GM19023 (cell line): ENCODE measurements around the gene GCA.
A peak's percentile ranks its signal among the peaks of the same experiment; 100 is the strongest.

Experiments used
- ATAC-seq: cut with Tn5 transposase; IDR thresholded peaks from one replicate; pipeline ENCODE4 v1.9.1; 2021; ENCODE audit warnings: mild to moderate bottlenecking, moderate library complexity; ENCODE audit not compliant: unreplicated experiment

The GCA gene

DNA sequence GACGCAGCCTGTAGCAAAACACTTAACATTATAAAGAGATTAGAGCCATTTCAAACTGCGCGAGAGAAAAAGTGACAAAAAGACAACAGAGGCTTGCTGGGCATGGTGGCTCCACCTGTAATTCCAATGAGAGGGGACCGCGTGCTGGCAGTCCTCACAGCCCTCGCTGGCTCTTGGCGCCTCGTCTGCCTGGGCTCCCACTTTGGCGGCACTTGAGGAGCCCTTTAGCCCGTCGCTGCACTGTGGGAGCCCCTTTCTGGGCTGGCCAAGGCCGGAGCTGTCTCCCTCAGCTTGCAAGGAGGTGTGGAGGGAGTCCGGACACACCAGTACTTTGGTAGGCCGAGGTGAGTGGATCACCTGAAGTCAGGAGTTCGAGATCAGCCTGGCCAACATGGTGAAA, 16.1 kb upstream of the GCA start:
- no peak for ATAC-seq

DNA sequence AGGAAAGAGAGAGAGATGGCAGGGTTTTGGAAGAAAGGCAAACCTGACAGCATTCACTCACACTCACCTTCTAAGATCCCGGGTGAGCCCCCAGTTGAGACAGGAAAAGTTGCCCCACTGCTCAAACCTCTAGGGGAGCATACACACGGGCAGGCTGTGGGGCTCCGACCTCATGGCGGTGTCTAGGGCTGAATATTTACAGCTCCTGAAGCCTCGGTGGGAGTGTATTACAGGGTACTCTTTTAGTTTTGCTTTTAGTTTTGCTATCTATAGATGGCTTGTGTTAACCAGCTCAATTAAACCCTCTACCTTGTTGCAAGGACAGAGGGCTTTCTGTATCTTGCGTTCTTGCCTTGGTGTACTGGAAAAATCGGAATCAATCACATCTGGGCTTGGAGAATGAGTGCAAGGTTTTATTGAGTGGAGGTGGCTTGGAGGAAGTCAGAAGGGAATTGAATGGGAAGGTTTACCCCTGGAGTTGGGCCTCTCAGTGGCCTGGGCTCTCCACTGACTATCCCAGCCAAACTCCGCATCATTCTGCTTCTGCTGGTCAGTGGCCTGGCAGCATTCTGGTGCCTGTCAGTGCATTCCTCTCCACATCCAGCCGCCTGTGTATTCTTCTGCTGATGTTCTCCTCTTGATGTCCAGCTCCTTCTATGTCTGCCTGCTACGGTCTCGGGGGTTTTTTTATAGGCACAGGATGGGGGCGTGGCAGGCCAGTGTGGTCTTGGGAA, 15.3 kb upstream of the GCA start:
- ATAC-seq = peak; percentile 87

DNA sequence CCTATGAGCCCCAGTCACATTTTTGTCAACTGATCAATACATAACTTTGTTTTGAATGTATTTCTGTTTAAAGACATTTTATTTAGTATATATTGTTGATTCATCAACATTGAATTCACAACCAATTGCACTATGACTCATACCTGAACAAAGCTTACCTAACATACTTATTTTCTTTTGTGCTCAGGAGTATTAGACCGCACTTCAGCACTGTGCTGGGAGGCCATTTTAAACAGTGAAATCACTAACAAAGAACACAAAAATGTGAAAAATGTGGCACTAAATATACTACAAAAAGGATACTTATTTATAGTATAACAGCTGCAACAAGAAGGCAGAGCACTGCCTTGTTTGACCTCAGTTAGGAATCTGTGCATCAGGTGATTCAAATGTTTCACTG, 13.1 kb upstream of the GCA start:
- ATAC-seq = no peak

DNA sequence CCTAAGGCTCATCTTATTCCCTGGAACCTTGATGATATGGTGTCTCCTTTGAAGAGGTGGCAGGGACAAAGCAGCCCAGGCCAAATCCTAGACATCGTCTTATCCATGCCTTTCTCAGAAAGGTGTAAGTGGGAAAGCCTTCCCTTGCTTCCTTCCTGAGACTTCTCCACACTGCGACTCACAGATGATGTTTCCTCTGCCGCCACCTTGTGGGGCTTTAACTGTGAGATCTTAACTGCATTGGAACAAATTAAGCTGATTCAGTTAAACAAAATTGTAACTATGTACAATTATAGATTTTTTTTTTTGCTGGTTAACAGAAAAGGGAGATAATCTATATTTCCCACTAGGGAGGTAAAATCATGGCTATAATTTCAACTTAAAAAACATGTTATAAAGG, 10.0 kb upstream of the GCA start:
- ATAC-seq = peak; percentile 64

DNA sequence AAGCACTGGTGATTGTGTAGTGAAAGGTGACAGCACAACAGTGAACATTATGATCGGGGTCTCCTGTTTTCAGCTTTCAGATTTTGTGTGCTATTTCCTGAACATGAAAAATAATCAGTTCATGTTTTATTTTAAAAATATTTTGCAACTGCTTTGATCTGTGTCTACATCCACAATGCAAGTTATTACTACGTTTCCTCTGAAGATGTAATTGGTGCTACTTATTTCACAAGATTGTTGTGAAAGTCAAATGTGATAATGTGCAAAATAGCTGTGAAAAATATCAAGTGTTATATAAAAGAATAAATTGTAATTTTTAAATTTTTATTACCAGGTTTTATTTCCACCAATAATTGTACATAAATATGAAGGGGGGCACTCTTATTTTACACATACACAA, 6.1 kb upstream of the GCA start:
- no peak for ATAC-seq

DNA sequence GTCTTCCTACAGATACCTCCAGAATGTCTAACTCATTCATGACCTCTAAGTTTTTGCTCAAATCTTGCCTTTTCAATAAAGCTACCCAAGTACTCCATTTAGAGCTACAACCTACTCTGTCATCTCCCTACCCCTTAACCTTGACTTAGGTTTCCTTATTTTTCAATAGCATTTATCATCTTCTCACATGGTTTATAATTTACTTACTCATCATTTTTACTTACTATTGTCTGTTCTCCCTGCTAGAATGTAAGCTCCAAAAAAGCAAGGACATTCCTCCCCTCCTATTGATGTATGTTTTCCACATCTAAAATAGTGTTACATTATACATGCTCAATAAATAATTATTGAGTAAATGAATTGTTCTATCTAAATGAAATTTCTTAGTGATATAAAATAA, 3.1 kb upstream of the GCA start:
- ATAC-seq = no peak

DNA sequence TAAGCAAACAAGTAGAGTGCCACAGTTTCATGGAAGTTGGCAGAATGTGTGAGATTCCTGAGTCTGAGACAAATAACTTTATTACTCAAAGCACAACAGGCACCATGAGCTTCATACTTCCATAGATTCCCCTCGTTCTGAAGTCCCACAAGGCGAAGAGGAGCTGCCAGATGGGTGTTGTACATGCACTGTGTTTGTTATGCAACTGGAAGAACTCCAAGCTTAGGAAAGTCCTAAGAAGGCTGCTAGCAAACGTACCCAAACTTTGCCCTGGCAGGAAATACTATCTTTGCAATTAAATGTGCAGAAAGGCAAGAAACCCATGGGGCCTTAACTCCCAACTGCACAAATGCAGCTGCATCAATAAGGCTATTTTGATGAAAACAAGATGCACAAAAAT, 1.6 kb upstream of the GCA start:
- no peak for ATAC-seq

DNA sequence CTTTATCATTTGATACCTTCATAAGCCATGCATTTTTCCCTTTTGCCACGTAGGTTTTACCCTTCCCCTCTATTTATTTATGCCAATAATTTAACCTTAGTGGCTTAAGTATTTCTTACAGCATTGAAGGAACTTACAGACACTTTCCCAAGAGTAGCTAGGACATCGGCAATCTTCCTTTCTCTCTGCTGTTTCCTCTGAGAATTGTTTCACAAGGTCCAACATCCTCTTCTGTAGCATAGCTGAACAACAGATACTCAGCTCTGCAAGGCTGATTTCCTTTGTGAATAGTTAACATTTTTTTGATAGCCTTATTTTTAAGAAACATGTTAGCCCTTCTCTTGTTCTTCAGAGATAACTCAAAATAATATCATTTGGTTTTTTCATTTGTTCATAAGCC, 1.1 kb upstream of the GCA start:
- ATAC-seq = no peak

DNA sequence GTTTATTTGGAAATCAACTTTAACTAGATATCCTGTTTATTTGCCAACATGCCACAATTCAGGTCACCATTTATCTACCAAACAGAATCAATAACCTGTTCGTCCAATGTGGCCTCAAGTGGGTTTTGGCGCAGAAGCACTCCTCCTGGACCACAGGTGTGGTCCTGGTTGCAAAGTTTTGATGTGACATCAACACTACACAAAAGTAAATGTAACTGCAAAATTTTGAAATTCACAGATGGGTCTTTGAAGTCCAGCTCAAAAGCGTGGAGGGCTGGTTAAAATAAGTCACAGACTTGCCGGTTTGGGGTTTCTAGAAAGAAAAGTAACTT, 474 bp upstream of the GCA start:
- ATAC-seq = no peak

DNA sequence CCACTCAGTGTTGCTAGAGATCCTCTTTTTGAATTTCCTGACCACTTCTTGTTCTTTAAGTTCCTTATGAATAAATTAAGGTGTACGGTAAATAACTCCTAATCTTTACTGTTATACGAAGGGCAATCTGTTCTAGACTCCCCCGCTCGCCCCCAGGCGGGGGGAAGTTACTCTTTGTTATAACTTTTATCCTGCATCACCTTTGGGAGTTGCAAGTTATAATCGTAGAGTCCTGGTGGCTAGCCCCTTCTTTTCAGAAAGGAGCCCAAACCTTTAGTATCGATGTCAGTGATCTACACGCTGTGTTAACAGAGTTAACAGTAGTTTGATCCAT, 652 bp downstream of the GCA start:
- ATAC-seq = no peak

DNA sequence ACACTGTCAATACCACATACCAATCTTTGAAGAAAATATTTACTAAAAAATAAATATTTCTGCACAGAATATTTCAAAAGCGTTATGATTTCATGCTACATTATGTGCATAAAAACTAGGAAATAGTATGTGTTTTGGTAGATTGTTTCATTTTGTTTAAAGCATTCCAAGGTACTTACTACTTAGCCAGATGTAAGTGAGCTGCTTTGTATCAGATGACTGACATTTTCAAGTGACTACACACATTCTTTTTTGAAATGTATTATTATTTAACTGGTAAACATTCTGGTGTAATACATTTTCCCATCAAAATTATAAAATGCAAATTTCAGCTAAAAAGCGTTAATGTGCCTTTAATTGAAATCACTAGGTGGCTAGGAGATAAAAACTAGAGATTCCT, 21.5 kb downstream of the GCA start:
- ATAC-seq = no peak

DNA sequence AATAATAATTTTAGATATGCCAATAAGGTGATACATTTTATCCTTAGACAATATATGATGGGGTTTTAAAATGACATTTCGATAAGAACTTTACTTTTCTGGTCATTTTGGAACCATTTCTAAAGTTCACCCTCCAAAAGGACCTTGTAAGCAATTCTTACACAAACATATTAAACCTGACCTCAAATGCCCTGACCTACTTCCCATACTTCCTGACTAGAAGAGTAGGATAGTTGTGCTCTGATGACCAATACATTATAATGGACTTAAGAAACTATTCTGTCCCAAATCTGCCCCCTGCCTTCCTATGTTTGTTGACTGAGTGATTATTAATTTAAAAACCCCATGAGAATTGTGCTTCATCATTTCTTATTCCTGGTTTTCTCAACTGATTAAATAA, 24.6 kb downstream of the GCA start:
- ATAC-seq = no peak

DNA sequence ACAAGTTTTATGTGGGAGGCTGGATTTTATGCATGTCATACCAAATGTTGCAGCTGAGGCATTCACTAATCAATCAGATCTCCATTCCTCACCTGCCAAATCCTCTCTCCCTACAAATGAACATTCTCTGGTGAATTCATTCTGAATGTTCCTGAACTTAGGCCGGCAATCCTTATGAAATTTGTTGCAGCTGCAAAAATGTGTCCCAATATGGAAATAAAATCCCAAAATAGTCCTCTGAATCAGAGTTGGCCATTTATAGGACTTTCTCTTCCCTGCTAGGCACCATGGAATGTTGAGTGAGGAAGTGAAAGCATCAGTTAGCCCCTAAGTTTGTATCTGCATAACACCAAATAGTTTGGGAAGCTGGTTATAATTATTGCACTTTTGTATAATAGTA, 25.6 kb downstream of the GCA start:
- ATAC-seq = no peak

DNA sequence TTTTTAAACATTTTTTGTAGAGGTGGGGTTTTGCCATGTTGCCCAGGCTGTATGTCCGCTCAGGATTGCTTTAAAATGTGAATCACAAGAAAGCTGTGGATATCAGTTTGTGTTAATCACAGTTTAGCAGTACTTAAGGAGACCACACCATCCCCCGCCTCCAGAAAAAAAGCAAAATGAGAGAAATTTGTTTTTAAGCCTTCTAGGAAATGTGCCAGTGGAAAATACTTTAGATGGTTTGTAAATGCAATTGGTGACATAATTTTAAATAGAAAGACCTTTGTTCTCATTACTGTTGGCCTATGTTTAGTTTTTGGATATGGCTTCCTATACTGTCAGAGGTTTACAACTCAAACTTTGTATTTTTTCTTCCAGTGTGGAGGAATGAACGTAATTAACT, 27.0 kb downstream of the GCA start:
- ATAC-seq = no peak

DNA sequence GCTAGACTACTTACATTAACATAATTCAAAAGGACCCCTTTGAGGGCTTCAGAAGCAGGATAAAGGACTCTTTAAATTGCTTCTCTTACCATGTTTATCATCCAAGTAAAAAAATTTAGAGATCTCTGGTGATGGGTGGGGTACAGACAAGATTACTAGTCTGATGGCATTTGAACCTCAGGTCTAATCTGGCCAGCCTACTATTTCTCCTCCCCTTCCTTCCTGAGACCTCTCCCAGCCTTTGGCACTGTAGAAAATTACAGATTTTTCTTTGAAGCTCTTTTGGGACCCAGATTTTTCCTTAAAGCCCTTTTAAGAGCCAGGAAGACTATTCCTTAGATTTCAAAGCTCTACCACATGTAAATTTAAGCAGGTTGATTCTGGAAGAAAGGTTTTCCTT, 28.9 kb downstream of the GCA start:
- no peak for ATAC-seq

DNA sequence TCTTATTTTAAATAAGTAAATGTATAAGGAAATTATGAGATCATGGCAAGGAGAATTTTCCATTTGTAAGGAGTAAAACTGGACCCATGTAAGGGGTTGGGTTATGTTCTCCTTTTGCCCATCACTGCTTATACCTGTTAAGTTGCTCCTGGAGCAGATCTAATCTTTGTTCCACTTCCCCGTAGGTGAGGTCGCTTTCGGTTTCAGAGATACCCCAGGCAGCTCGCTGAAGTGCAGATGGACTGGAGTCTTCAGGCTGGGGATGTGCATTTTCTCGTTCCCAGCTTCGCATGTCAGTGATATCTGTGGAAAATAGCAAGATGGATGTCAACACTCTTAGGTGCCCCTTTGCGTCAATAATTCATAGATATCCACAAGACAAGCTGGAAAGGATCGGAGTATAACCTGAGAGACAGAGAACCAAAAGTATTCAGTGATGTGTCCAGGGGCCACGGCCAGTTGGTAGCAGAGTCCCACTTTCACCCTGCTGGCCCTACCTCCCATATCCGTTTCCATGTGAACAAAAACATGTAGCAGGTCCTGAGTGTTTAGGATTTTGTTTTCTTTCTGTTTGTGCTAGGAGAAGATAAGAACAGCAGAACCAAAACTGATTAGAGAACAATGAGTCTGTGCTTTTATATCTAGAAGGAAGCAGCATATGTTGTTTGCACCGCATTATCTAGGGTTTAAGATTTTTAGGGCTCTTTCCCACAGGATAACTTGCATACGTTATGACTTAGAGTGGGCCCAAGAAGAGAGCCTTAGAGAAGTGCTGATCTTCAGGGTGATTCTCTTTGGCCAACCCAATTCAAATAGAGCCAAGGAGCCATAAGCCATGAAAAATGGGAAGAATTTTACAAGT, 36.0 kb downstream of the GCA start:
- ATAC-seq = no peak

DNA sequence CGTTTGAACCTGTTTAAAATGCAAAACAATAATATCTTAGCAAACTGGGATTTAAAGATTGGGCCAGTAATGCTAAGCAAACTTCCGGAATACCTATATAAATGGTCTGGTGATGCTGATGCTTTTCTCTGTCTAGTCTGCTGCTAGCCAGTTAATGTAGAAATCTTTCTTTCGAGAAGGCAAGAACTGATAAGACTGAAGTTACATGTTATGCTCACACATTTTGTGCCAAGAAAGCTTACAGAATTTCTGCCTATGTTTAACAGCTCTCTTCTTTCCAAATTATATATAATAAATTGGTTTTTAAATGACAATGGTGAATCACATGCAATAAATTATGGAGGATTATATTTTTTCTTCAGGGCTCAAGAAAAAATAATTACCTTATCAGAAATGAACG, 37.9 kb downstream of the GCA start:
- ATAC-seq = no peak

DNA sequence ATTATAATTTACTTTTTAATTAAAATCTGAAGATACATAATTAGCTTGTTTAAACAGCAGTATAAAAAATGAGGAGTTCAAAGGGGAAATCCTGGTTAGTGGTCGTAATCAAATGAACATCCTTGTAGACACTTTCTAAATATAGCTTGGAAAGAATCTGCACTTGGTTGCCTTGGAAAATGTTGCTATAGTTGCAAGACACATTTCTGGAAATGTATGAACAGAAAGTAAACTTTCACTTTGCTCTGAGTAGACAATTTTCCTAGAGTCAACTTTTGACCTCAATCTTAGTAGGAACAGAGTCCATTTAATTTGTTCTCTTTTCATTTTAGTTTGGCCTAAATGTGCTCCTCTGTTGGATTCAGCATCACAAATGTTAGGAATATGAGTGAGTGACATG, 38.3 kb downstream of the GCA start:
- ATAC-seq = no peak

DNA sequence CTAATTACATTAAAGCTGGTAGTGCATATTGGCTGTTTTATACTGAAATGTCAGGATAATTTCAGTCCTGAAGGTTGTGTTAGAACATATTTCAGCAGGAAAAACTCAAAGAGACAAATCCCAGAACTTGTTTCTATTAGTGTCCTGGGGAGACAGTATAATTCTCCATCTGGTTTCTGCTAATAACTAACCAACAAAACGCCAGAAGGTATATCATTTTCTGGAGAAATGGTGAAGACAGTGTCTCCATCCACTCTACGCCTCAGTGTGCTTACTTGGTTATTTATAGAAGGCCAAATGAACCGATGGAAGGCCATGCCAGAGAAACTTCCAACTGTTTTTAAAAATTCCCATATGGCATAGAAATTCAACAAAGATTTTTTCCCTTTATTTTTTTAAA, 41.6 kb downstream of the GCA start:
- ATAC-seq = no peak

DNA sequence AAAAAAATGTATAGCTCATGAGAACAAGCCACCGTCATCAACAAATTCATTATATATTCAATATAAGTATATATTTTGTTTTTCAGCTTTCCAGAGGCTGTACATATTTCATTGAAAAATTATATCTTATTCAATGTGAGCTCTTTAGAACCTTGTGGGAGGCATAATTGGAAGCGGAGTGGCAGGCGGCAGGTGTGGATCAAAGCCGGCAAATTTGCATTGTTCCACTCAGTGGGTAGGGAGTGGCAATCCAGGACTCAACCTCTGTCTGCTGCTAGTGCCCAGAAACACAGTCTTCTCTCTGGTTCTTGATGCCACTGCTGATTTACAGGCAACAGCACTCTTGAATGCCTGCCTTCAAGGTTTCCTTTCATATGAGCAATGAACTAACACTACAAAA, 46.9 kb downstream of the GCA start:
- no peak for ATAC-seq

DNA sequence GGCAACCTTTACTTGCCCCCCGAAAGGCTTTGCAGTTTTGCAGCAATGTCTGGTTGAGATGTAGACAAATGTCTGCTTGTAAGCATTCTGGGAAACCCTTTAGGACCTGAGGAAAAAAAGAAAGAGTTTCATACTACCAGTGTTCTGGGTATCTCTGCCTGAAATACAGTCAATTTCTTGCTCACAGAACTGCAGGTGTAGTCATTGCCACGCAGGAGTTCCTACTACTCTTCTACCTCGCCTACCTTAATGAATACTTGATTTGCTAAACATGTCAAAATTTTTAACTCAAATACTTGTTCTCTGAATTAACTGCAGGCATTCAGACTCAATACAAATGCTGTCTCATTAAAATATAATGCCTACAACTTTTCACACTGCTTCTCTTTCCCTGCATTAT, 56.4 kb downstream of the GCA start:
- no peak for ATAC-seq

DNA sequence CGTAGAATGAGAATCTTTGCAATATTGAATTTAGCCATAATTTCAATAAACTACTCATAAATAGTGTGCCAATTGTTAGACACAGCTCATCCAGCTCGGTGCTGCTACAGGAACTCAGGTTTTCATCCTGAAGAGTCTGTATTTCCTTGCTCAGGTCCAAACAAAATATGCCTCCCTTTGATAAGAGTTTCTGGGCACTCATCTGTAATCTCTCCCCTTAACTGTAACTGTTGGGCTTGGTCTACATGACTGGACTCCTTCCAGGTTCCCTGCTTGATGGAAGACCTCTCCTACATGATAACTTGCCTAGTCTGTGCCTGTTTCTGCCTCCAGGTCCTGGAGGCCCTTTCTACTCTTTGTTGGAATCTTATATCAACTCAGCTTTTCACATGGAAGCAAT, 57.9 kb downstream of the GCA start:
- ATAC-seq = no peak

DNA sequence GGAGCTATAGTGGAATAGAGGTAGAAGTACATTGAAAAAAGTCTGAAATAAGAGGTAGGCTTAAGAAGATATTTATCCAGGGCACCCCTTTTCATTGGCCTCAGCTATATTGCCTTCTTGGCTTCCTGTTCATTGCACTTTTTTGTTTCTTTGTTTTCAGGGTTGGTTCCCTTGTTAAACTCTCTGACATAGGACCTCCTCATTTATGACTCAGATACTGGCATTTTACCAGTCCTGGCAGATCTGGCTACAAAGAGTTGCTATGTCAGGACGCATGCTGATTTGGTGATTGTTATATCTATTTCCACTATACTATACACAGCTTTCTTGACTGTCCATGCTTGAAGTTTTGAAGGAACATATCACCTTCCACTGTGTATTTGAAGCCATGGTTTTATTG, 60.0 kb downstream of the GCA start:
- no peak for ATAC-seq
